Central memory CD8-positive, alpha-beta T cell (primary cell): ENCODE results near the gene KRTAP29-1.
"Not testable (repeated sequence)": the region's sequence is repeated elsewhere in the genome, so short reads cannot be mapped to it uniquely, and the experiment has no call there.

Experiments used
- ATAC-seq: fragments of 150-1000 bp; cut with Tn5 transposase; replicated peaks from 2 replicates; pipeline ENCODE4 v1.10.0; 2022; ENCODE audit warnings: mild to moderate bottlenecking, moderate FRiP score, moderate number of reproducible peaks; ENCODE audit not compliant: poor library complexity, severe bottlenecking; ENCODE audit errors: extremely low read depth
- DNase-seq, 2 donors: peaks; one replicate each; pipeline ENCODE4 v3.0.0; 2021; ENCODE audit warnings: low spot score in 2 of 2
- H3K27ac Mint-ChIP-seq: one replicate; pipeline ENCODE4 v1.8.0; 2022; ENCODE audit warnings: low read depth, mild to moderate bottlenecking, moderate library complexity, mixed read lengths
- H3K27me3 Mint-ChIP-seq: one replicate; pipeline ENCODE4 v1.8.0; 2022; ENCODE audit warnings: mixed read lengths
- H3K36me3 Mint-ChIP-seq: one replicate; pipeline ENCODE4 v1.8.0; 2022; ENCODE audit warnings: mild to moderate bottlenecking, moderate library complexity, mixed read lengths; ENCODE audit not compliant: insufficient read depth
- H3K4me1 Mint-ChIP-seq: one replicate; pipeline ENCODE4 v1.8.0; 2022; ENCODE audit warnings: mixed read lengths
- H3K4me3 Mint-ChIP-seq: one replicate; pipeline ENCODE4 v1.8.0; 2022; ENCODE audit warnings: mild to moderate bottlenecking, moderate library complexity, mixed read lengths
- H3K9me3 Mint-ChIP-seq: one replicate; pipeline ENCODE4 v1.8.0; 2022; ENCODE audit warnings: mixed read lengths

The KRTAP29-1 gene, protein sequence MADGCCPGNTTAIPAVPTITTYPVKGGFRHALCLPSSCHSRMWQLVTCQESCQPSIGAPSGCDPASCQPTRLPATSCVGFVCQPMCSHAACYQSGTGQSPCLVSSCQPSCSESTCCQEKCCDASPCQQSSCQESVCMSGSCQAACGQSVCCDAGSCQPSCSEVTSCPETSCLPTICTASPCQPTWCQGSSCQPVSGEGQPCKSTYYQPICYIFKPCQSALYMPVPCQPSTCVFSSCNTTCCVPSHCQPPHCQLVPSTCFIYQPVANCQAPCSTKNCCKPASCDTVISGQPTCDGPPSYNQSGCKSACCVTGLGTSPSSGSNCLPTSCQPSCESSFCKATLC

DNA sequence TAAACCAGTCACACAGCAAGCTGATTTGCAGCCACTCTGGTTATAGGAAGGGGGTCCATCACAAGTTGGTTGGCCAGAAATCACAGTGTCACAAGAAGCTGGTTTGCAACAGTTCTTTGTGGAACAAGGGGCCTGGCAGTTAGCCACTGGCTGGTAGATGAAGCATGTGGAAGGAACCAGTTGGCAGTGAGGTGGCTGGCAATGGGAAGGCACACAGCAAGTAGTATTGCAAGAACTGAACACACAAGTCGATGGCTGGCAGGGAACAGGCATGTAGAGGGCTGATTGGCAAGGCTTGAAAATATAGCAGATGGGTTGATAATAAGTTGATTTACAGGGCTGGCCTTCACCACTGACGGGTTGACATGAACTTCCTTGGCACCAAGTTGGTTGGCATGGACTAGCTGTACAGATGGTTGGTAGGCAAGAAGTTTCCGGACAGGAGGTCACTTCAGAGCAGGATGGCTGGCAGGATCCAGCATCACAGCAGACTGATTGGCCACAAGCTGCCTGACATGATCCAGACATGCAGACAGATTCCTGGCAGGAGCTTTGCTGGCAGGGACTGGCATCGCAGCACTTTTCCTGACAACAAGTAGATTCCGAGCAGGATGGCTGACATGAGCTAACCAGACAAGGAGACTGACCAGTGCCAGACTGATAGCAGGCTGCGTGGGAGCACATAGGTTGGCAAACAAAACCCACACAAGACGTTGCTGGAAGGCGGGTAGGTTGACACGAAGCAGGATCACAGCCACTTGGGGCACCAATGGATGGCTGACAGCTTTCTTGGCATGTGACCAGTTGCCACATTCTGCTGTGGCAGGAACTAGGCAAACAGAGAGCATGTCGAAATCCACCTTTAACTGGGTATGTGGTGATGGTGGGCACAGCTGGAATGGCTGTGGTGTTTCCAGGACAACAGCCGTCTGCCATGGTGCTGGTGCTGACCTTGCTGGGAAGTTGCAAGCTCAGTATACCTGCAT, at the start of gene KRTAP29-1:
Gene KRTAP29-1, minus strand, starts transcription at position 936 of the 986 bp plus-strand sequence. Its CDS starts 0 bp downstream, at position 936.
- H3K4me1 Mint-ChIP-seq: peaks cover 19% of the 10 kb centered on the region
- no peak within 1 kb of the TSS for H3K4me3 Mint-ChIP-seq
- no peaks in the 10 kb centered on the region for H3K9me3 Mint-ChIP-seq
- ATAC-seq: no peak
- H3K36me3 Mint-ChIP-seq: no peaks in the 10 kb centered on the region
- no peak for DNase-seq
- peak within 1 kb of the TSS; percentile 39 for H3K27ac Mint-ChIP-seq
- H3K27me3 Mint-ChIP-seq: peaks cover 9% of the 10 kb centered on the region

DNA sequence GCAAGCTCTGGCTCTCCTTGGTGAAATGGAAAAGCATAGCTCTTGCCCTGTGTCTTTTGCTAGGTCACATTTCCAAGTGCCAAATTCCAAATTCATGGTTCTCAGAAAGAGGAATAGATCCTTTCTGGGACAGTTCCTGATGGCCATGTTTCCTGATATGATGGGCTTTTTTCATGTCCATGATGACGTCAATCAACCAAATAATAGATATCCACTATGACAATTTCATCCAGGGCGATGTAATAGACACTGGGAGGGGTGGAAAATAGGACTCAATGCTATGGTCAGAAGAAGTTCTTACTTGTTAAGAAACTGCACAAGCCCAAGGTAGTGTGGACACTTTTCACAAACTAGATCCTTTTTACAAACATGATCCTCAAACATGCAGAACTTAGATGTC, 48.5 kb upstream of the KRTAP29-1 start:
- Mint-ChIP-seq H3K36me3 (peaks cover 3% of the 10 kb centered on the region), H3K9me3 (peaks cover 9% of the 10 kb centered on the region), H3K4me1 (peaks cover 20% of the 10 kb centered on the region), H3K27ac (no peak overlapping the region), H3K27me3 (peaks cover 13% of the 10 kb centered on the region), H3K4me3 (no peak overlapping the region)
- ATAC-seq: no peak
- no peak for DNase-seq

DNA sequence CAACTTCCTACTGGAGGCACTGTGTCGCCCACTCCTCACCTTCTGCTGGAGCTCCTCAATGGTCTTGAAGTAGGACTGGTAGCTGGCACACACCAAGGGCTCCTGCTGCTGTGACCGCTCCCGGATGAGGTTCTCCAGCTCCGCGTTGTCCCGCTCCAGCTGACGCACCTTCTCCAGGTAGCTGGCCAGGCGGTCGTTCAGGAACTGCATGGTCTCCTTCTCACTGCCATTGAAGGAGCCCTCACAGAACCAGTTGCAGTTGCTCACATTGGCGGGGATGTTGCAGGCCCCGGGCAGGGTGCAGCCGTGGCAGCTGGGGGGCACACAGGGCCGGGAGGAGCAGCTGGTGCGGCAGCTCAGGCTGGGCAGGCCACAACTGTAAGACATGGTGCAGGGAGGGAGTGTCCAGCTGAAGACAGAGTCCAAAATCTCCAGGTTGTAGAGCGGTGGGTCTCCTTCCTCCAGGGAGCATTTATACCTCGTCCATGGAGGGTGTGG, 47.8 kb upstream of the KRTAP29-1 start, which contains the start of gene KRT33A:
Gene KRT33A, minus strand, starts transcription at position 448 of the 498 bp plus-strand sequence. Its CDS starts 61 bp downstream, at position 387.
- not testable (repeated sequence) for H3K27ac Mint-ChIP-seq, H3K9me3 Mint-ChIP-seq, DNase-seq, ATAC-seq, H3K4me3 Mint-ChIP-seq, H3K36me3 Mint-ChIP-seq
- H3K27me3 Mint-ChIP-seq: peaks cover 13% of the 10 kb centered on the region
- peaks cover 20% of the 10 kb centered on the region for H3K4me1 Mint-ChIP-seq

DNA sequence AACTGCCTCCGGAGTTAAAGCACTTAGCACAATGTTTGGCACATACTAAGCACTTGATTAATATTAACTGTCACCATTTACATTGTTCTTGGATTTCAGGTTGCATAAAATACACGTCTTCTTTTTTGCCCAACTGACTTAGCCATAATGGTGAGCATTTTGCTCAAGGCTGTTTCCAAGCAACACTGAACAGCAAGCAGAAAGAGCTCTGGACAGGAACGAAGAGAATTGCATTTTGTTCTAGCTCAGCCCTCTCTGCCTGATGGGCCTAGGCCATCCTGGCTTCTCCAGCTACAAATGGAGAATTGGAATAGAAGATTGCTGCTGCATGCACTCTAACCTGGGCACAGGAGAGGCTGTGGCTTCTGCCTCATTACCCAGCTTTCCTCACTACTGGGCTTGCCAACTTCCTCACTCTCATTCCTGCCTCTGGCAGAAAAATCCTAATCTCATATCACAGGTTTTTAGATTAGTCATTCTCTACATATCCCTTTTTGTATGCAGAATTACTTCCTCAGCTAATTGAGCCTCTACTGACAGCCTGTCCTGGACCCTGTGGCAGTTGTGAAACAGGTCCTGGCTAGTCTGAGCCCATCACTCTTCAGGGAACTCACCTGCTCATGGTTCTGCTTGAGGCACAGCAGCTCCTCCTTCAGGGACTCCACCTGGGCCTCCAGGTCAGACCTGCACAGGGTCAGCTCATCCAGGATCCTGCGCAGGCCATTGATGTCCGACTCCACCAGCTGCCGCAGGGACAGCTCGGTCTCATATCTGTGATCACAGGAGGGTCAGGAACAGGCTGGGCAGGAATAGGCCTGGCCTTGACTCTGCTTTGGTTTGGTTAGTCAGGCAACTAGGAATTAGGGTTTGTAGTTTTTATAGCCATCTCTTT, 45.5 kb upstream of the KRTAP29-1 start:
- H3K36me3 Mint-ChIP-seq: peaks cover 4% of the 10 kb centered on the region

DNA sequence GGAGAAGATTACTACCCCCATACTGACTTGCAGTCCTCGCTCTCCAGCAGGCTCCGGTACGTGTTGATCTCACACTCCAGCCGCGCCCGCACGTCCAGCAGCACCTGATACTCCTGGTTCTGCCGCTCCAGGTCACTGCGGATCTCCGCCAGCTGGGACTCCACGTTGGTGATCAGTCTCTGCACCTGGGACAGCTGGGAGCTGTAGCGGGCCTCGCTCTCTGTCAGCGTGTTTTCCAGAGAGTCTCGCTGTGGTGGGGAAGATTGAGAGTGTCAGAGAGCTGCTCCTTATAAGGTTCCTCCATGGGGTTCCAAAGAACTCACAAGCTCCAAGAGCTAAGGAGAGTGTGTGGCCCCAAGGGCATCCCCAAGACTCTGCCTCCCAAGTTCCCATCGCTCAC, 43.8 kb upstream of the KRTAP29-1 start:
- Mint-ChIP-seq H3K4me1 (peaks cover 28% of the 10 kb centered on the region), H3K36me3 (peaks cover 12% of the 10 kb centered on the region)
- not testable (repeated sequence) for DNase-seq, H3K9me3 Mint-ChIP-seq, H3K4me3 Mint-ChIP-seq, H3K27me3 Mint-ChIP-seq, ATAC-seq, H3K27ac Mint-ChIP-seq

More for the DNA sequence above, 45.5 kb upstream of the KRTAP29-1 start:
- H3K9me3 Mint-ChIP-seq: peaks cover 13% of the 10 kb centered on the region
- DNase-seq (no peak), ATAC-seq (no peak)
- peaks cover 11% of the 10 kb centered on the region for H3K27me3 Mint-ChIP-seq
- H3K4me3 Mint-ChIP-seq: no peak overlapping the region
- H3K27ac Mint-ChIP-seq: no peak overlapping the region
- H3K4me1 Mint-ChIP-seq: peaks cover 24% of the 10 kb centered on the region

DNA sequence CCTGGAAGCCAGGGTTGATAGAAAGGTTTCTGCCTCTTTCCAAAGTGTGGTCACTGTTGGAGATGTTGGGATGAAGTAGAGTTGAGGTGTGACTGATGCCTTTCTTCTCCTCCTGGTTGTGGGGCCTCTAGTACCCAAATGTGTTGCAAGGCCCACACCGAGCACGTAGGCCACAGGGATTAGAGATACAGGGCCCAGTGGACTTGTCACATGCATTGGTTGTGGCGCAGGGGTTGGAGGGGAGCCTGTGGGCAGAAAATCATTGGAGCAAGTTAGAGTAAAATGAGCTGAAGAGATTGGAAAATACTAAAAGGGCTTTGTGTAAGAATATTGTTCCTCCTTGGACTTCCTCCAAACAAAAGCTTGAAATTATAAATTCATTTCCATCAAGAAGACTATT, 43.3 kb upstream of the KRTAP29-1 start:
- H3K27ac Mint-ChIP-seq: no peak overlapping the region
- H3K4me1 Mint-ChIP-seq: peaks cover 31% of the 10 kb centered on the region
- H3K4me3 Mint-ChIP-seq: no peak overlapping the region
- ATAC-seq: no peak
- no peaks in the 10 kb centered on the region for H3K27me3 Mint-ChIP-seq
- peaks cover 6% of the 10 kb centered on the region for H3K9me3 Mint-ChIP-seq
- no peak for DNase-seq
- peaks cover 13% of the 10 kb centered on the region for H3K36me3 Mint-ChIP-seq

DNA sequence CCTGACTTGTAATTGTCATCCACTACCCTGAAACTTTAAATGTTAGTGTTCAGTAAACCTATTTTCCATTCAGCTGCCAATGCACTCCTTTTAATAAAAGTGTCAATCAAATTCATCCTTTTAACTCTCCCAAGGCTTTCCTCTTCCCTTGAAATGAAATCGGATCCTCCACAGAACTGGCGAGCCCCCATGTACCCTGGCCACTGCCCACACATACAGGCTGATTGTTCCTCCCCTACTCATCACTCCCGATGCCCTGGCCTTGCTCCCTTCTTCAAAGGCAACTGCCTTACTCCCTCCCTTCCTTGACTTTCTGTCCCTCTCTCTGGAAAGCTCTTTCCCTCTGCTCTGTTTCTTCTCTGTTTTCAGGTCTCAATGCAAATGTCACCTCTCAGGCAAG, 40.4 kb upstream of the KRTAP29-1 start:
- Mint-ChIP-seq H3K36me3 (peaks cover 20% of the 10 kb centered on the region), H3K4me3 (peak overlapping the region; percentile 31), H3K27me3 (no peaks in the 10 kb centered on the region), H3K9me3 (peaks cover 6% of the 10 kb centered on the region), H3K27ac (peak overlapping the region; percentile 69), H3K4me1 (peaks cover 55% of the 10 kb centered on the region)
- no peak for DNase-seq
- ATAC-seq: no peak

DNA sequence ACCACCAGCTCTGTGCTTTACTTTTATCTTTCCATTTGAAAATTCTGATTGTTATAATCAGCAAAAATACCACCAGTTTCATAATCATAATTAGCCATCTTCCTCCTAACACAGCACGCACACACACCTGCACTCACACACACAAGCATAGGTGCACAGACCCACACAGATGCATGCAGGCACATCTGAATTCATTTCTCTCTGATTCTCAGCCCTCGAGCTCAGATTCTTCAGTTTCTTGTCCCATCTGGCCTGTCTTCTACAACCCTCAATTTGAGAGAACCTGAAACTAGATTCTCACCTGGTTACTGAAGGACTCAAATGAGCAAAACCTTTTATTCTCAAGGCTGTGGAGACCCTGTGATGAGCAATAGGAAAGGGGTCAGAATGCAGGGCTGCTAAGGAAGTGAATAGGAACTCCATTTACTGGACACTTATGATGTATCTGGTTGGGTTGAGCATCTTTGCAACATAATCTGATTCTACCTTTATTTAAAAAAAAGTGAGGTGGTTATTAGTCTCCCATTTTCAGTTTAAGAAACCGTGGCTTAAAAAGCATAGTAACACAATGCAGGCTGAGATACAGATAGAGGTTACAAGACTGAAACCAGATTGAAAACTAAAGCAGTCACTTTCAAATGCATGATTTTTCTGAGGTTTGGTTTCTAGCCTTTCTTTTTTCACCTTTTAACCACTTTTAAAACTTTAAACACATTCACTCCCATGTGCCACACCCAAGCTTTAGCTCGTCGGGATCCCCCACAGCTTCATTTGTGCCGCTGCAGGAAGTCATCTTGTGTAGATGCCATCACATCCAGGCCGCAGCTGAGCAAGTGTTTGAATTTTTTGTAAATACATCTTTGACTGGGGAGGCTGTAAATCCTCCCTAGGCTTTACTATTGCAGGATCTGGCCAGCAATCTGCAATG, 38.5 kb upstream of the KRTAP29-1 start:
- peak overlapping the region; percentile 98 for H3K27ac Mint-ChIP-seq
- peak; percentile 39 to 76 for DNase-seq
- H3K4me1 Mint-ChIP-seq: peaks cover 53% of the 10 kb centered on the region
- peak overlapping the region; percentile 67 for H3K4me3 Mint-ChIP-seq
- H3K9me3 Mint-ChIP-seq: peaks cover 6% of the 10 kb centered on the region
- no peaks in the 10 kb centered on the region for H3K27me3 Mint-ChIP-seq
- ATAC-seq: peak; percentile 55
- H3K36me3 Mint-ChIP-seq: peaks cover 20% of the 10 kb centered on the region

DNA sequence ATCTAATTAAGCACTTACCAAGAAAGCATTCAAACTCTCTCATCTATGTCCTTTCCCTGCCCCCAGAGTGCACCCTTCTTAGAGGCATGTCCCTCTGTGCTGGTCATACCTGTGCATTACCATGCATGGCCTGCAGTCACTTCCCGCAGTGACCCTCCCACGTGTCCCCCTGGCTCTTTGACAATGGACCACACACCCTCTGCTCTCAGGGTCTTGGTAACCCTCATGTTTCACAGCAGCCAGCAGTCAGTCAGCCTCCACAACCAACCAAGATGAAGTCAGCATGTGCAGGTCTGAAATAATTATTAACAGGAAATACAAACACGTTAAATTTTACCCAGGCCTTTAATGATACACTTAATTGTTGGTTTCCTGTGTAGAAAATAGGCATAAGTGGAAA, 37.8 kb upstream of the KRTAP29-1 start:
- Mint-ChIP-seq H3K4me3 (peak overlapping the region; percentile 67), H3K27me3 (no peaks in the 10 kb centered on the region), H3K27ac (peak overlapping the region; percentile 98), H3K9me3 (peaks cover 6% of the 10 kb centered on the region), H3K4me1 (peaks cover 60% of the 10 kb centered on the region), H3K36me3 (peaks cover 20% of the 10 kb centered on the region)
- ATAC-seq (no peak), DNase-seq (no peak)

DNA sequence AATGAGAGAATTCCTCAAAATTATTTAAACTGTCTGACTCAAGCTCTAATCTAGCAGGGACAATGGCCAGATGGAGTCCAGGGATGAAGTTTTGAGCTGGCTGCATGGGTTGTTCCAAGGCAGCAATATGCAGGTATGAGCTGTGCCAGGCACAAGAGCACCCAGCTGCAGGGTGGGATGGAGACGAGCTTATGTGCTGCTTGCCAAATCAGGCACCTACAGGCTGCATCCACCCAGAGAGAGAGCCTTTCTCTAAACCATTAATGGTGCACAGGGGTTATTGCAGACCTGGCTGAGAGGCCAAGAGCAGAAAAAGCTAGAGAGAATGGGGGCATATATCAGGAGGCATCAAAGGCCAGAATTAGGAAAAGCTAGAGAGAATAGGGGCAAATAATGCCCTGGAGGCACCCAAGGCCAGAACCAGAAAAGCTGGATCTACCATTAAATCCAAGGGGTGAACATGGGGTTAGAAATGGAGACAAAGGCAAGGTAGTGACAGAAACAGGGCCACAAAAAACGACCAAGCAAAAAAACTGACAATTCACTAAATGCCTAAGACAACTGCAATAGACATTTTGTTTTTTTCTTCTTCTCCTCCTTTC, 37.0 kb upstream of the KRTAP29-1 start:
- ATAC-seq (no peak), DNase-seq (no peak)
- H3K4me1 Mint-ChIP-seq: peaks cover 68% of the 10 kb centered on the region
- H3K27me3 Mint-ChIP-seq: no peaks in the 10 kb centered on the region
- peaks cover 6% of the 10 kb centered on the region for H3K9me3 Mint-ChIP-seq
- H3K36me3 Mint-ChIP-seq: peaks cover 20% of the 10 kb centered on the region
- H3K4me3 Mint-ChIP-seq: peak overlapping the region; percentile 67
- H3K27ac Mint-ChIP-seq: peak overlapping the region; percentile 98
